Keratinocyte (primary cell): Measurements from ENCODE around the gene FANCC.

ENCODE experiments used
- CTCF ChIP-seq, 3 experiments: IDR thresholded peaks in 1 of 3; conservative IDR thresholded peaks in 1 of 3; optimal IDR thresholded peaks in 1 of 3; 2 replicates in 2 of 3; 3 replicates in 1 of 3; pipeline versions ENCODE3 to v1.5.1; 2011; ENCODE audit warnings: low read length in 3 of 3, mild to moderate bottlenecking in 3 of 3, moderate library complexity in 2 of 3, control low read depth in 1 of 3, inconsistent platforms in 1 of 3; ENCODE audit not compliant: insufficient read depth in 2 of 3; ENCODE audit errors: extremely low read depth in 1 of 3
- EZH2 ChIP-seq: IDR thresholded peaks from one replicate; pipeline ENCODE4 v1.6.1; 2012; ENCODE audit warnings: inconsistent platforms, mild to moderate bottlenecking, low read length, moderate library complexity

- no peak for TF ChIP-seq EZH2
- TF ChIP-seq CTCF (optimal IDR thresholded peaks at IDR 0.05 in 1 of 3, IDR thresholded peaks at IDR 0.05 in 1 of 3, conservative IDR thresholded peaks at IDR 0.05 in 1 of 3; ENCODE audit: extremely low read depth in 1 of 3, insufficient read depth in 2 of 3, low read length in 3 of 3) = no peak
These were observed 11.6 kb downstream of the FANCC start for GRCh38 chr9:95305770-95306492.
